ENCODE measurements around the gene ARL4C. TPM values are rescaled to one million over a fixed set of nuclear protein-coding genes. Genes with fewer than 3 reads are reported as not detected.

Gene ARL4C
- total RNA-seq, 1 donor from 2014 or later, result 127 TPM

DNA sequence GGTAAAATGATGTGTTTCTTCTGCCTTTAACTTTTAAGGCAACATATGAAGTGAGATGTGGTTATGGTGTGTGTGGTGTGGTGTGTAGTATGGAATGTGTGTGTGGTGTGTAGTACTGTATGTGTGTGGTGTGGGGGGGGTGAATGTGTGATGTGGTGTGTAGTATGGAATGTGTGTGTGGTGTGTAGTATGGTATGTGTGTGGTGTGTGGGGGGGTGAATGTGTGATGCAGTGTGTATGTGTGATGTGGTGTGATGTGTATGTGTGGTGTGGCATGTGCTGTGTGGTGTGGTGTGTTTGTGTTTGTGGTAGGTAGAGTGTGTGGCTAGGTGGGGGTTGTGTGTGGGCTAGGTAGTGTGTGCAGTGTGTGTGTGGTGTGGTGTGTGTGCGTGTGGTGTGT, 17.2 kb upstream of the ARL4C start:
- DNase-seq (ENCODE audit: low spot score), result no peak
- H3K27ac Mint-ChIP-seq (ENCODE audit: unreplicated experiment), result no peak overlapping the region
- H3K9me3 Mint-ChIP-seq (ENCODE audit: low read depth), result no peaks in the 10 kb centered on the region
- no peaks in the 10 kb centered on the region for H3K27me3 Mint-ChIP-seq (ENCODE audit: low read depth)
- H3K4me1 Mint-ChIP-seq (ENCODE audit: low read depth), result no peaks in the 10 kb centered on the region
- TF ChIP-seq, protein P1, sequence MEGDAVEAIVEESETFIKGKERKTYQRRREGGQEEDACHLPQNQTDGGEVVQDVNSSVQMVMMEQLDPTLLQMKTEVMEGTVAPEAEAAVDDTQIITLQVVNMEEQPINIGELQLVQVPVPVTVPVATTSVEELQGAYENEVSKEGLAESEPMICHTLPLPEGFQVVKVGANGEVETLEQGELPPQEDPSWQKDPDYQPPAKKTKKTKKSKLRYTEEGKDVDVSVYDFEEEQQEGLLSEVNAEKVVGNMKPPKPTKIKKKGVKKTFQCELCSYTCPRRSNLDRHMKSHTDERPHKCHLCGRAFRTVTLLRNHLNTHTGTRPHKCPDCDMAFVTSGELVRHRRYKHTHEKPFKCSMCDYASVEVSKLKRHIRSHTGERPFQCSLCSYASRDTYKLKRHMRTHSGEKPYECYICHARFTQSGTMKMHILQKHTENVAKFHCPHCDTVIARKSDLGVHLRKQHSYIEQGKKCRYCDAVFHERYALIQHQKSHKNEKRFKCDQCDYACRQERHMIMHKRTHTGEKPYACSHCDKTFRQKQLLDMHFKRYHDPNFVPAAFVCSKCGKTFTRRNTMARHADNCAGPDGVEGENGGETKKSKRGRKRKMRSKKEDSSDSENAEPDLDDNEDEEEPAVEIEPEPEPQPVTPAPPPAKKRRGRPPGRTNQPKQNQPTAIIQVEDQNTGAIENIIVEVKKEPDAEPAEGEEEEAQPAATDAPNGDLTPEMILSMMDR (IDR thresholded peaks at IDR 0.05), result no peak
- no peaks in the 10 kb centered on the region for H3K36me3 Mint-ChIP-seq (ENCODE audit: low read depth)
- H3K4me3 Mint-ChIP-seq (ENCODE audit: unreplicated experiment), result no peak overlapping the region

DNA sequence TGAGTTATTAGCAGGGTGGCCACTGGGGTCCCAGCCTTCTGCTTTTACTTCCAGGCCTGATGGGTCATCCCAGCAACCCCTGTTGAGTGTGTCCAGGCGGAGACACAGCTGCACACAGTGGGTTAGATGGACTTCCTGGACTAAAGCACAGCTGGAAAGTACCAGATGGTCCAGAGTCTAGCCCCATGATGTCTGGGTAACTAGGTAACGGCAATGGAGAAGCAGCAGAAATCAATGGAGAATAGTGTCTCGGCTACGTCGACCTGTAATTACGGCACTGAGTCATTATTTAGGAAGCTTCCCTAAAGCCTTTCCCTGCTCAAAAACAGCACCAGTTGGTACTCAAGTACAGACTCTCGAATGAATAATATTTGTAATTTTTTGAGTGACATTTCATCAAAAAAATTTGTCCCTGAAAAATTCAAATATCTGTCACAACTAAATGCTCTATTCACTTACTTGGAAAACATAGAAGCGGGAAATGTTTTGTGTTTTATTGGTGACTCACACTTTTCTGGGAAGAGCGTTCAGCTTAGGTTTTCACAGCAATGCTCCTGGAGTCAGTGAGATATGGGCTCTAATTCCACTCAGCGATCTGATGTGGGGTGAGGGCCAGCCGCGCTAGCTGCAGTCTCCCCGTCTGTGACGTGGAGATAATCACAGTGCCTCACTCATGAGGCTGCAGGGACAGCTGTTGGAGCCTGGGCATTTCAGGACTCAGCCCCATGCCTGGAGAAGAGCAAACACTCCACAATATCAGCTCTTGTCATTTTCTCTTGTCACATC, 16.2 kb upstream of the ARL4C start:
- no peak for DNase-seq (ENCODE audit: low spot score)
- no peak overlapping the region for H3K4me3 Mint-ChIP-seq (ENCODE audit: unreplicated experiment)
- no peaks in the 10 kb centered on the region for H3K36me3 Mint-ChIP-seq (ENCODE audit: low read depth)
- TF ChIP-seq, protein P1 (IDR thresholded peaks at IDR 0.05), result no peak
- H3K27ac Mint-ChIP-seq (ENCODE audit: unreplicated experiment), result peak overlapping the region; percentile 24
- no peaks in the 10 kb centered on the region for H3K27me3 Mint-ChIP-seq (ENCODE audit: low read depth)
- H3K4me1 Mint-ChIP-seq (ENCODE audit: low read depth), result no peaks in the 10 kb centered on the region
- H3K9me3 Mint-ChIP-seq (ENCODE audit: low read depth), result no peaks in the 10 kb centered on the region

DNA sequence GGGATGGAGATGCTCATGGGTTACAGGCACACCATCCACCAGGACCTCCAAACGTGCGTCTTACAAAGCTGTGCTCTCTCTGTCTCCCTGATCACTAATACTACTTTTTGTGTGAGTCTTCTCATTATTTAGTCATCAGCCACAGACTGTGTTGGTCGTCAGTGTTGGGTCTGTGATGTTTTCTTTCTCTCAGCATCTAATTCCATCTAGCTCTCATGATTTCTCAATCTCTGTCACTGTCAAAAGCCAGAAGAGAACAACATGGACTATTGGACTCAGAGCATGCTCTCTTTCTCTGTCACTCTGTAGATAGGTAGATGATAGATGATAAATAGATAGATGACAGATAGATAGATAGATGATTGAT, 6.0 kb upstream of the ARL4C start:
- no peaks in the 10 kb centered on the region for H3K36me3 Mint-ChIP-seq (ENCODE audit: low read depth)
- no peaks in the 10 kb centered on the region for H3K27me3 Mint-ChIP-seq (ENCODE audit: low read depth)
- peak overlapping the region; percentile 78 for H3K27ac Mint-ChIP-seq (ENCODE audit: unreplicated experiment)
- H3K4me3 Mint-ChIP-seq (ENCODE audit: unreplicated experiment), result no peak overlapping the region
- H3K9me3 Mint-ChIP-seq (ENCODE audit: low read depth), result no peaks in the 10 kb centered on the region
- peaks cover 16% of the 10 kb centered on the region for H3K4me1 Mint-ChIP-seq (ENCODE audit: low read depth)
- TF ChIP-seq, protein P1 (IDR thresholded peaks at IDR 0.05), result no peak
- no peak for DNase-seq (ENCODE audit: low spot score)

DNA sequence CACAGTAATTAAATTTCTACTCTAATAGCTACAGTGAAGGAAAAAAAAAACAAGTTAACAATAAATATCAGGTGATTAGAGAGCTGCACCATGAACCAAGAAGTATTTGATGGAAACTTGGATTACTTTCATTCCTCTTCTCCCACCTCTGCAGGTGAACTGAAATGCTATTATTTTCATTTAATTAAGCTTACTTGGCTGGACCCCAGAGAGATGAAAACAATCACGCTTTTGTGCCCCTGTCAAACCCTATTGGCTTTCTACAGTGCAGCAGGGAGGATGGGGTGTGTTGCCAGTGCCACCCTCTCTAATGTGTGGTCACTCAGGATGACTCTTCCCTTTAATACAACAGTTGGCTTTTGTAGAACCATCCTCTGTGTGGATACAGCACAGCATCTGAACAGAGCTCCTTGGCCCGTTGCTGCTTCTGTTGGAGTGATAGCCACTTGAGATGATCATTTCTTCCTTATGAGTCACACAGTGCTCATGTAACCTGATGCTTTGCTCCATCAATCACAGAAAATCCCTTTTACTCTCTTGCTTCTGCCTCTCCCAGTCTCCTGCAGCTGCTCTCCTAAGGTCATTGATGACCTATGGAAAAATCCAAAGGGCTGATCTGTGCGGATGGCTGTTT, 5.5 kb upstream of the ARL4C start:
- Mint-ChIP-seq H3K4me1 (ENCODE audit: low read depth) (peaks cover 18% of the 10 kb centered on the region), H3K36me3 (ENCODE audit: low read depth) (no peaks in the 10 kb centered on the region), H3K27ac (ENCODE audit: unreplicated experiment) (peak overlapping the region; percentile 78), H3K4me3 (ENCODE audit: unreplicated experiment) (no peak overlapping the region), H3K9me3 (ENCODE audit: low read depth) (no peaks in the 10 kb centered on the region), H3K27me3 (ENCODE audit: low read depth) (no peaks in the 10 kb centered on the region)
- no peak for DNase-seq (ENCODE audit: low spot score)
- TF ChIP-seq, protein P1 (IDR thresholded peaks at IDR 0.05), result no peak

DNA sequence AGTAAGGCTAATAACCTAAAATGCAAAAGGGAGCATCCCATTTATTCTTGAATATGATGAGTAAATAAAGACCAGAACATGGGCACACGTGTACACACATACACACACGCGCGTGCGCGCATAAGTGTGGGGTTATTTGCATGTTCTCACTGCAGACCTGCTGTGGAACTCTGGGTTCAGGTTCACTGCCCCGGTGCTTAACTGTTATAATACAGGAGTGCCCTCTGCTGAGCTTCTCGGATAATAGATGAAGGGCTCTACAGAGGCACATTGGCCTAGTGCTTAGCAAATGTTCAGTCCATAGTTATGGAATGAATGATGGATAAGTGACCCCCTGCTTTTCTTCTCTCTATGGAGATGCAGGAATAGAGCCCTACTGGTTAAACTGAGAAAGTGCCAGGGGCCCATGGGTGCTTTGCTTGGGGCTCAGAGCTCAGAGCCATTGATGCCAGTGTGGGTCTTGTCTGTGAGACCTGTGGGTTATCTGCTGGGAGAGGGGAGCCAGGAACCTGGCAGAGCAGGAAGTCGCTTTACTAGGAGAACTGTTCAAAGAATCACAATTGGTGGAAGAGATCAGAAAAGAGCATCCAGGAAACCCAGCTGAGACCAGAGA, 3.6 kb upstream of the ARL4C start:
- H3K4me3 Mint-ChIP-seq (ENCODE audit: unreplicated experiment), result no peak overlapping the region
- H3K4me1 Mint-ChIP-seq (ENCODE audit: low read depth), result peaks cover 21% of the 10 kb centered on the region
- H3K9me3 Mint-ChIP-seq (ENCODE audit: low read depth), result no peaks in the 10 kb centered on the region
- TF ChIP-seq, protein P1 (IDR thresholded peaks at IDR 0.05), result peak; percentile 90
- no peak overlapping the region for H3K27ac Mint-ChIP-seq (ENCODE audit: unreplicated experiment)
- no peaks in the 10 kb centered on the region for H3K27me3 Mint-ChIP-seq (ENCODE audit: low read depth)
- no peak for DNase-seq (ENCODE audit: low spot score)
- H3K36me3 Mint-ChIP-seq (ENCODE audit: low read depth), result peaks cover 7% of the 10 kb centered on the region
